ENCODE data around the gene MARF1.

DNA sequence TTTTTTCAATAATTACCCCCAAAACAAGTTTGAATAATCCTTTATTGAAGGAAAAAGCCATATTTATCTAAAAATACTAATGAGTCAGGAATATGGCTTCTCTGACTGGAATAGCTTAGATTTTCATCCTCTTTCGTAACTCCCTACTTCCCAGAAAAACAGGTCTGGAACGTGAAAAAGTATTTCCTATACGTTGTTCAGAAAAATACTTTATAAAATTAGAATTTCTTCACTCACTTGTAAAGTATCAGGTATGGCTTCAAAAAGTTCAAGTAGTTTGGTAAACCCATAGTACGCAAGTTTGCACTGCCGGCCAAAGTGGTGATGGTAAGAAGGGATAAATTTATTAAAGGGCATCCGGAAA, 33.7 kb downstream of the MARF1 start:
- TF ChIP-seq CTCF (IDR thresholded peaks at IDR 0.05), result no peak
- no peak for TF ChIP-seq POLR2A (IDR thresholded peaks at IDR 0.05)
- TF ChIP-seq POLR2AphosphoS5 (IDR thresholded peaks at IDR 0.05), result no peak

Measured in upper lobe of left lung (tissue), 4 donors.